Vagina (tissue), 2 donors: Measurements from ENCODE around the gene PARP12.

Source experiments
- CTCF ChIP-seq, 3 experiments: fragments of 450-650 bp in 2 of 3; fragments of 200-600 bp in 1 of 3; sonication (generic) in 1 of 3; IDR thresholded peaks; one replicate each; pipeline ENCODE4 v1.5.1; 2017 to 2019; ENCODE audit warnings: antibody characterized with exemption in 3 of 3, mild to moderate bottlenecking in 2 of 3, moderate library complexity in 2 of 3
- POLR2A ChIP-seq, 2 donors: fragments of 450-650 bp; IDR thresholded peaks; one replicate each; pipeline ENCODE4 v1.6.1; 2017; ENCODE audit warnings: antibody characterized with exemption in 2 of 2, mild to moderate bottlenecking in 2 of 2, moderate library complexity in 2 of 2
- POLR2AphosphoS5 ChIP-seq, 2 donors: sonication (generic); formaldehyde crosslinking; IDR thresholded peaks; one replicate each; pipeline ENCODE4 v1.9.0; 2017; ENCODE audit warnings: antibody characterized with exemption in 2 of 2, mild to moderate bottlenecking in 2 of 2, low read depth in 1 of 2; ENCODE audit not compliant: insufficient read depth in 1 of 2

DNA sequence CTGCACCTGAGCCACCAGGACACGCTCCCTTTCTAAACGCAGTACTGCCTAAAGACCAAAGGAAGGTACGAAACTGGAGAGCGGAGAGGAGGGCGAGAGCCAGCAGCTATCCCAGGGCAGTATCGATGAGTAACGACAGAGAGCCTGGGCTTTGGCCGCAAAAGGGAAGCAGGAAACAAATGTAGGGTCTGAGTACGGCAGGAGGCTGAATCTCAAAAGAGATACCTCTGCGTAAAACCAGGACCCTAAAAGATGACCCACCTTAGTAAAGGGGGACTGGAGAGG lies 20.4 kb downstream of the PARP12 start:
- TF ChIP-seq CTCF (IDR thresholded peaks at IDR 0.05) (no peak), POLR2A (IDR thresholded peaks at IDR 0.05) (no peak), POLR2AphosphoS5 (IDR thresholded peaks at IDR 0.05; ENCODE audit: insufficient read depth in 1 of 2, low read depth in 1 of 2) (no peak)
